NB4 (cell line): Measurements from ENCODE around the gene RPTOR.

Experiments used
- CTCF ChIP-seq: IDR thresholded peaks from one replicate; pipeline ENCODE4 v1.5.1; 2012; ENCODE audit warnings: low read depth, low read length
- MAX ChIP-seq: IDR thresholded peaks from 2 replicates; pipeline ENCODE4 v1.6.1; 2011; ENCODE audit warnings: low read depth, low read length
- MYC ChIP-seq: IDR thresholded peaks from 2 replicates; pipeline ENCODE4 v1.6.1; 2011; ENCODE audit warnings: low read depth, low read length
- POLR2A ChIP-seq: IDR thresholded peaks from 2 replicates; pipeline ENCODE4 v1.6.1; 2011; ENCODE audit warnings: mild to moderate bottlenecking; ENCODE audit not compliant: insufficient read length; ENCODE audit errors: extremely low read depth

GRCh38 chr17:80983545-80983944 is 438.9 kb downstream of the RPTOR start:
- TF ChIP-seq CTCF (no peak), POLR2A (no peak), MYC (no peak), MAX (no peak)
